Measurements from ENCODE around the gene VLDLR.

DNA sequence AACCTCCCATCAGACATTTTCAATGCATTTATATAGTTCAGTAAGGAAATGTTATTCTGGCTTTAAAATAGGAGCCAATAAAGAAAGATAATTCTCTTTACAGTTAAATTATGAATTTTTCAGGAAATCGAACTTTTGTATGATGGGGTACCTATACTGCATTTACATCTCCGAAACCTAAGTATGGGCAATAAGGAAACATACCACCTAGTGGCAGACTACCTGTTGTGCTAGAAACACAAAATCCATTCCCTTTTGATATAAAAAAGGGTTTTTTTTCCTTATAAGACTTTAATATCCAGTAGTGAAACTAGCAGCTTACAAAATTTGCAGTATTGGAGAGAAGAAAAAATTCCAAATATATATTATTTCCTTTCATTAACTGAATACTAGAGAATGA lies 21.3 kb upstream of the VLDLR start:
- TF ChIP-seq, protein P1, sequence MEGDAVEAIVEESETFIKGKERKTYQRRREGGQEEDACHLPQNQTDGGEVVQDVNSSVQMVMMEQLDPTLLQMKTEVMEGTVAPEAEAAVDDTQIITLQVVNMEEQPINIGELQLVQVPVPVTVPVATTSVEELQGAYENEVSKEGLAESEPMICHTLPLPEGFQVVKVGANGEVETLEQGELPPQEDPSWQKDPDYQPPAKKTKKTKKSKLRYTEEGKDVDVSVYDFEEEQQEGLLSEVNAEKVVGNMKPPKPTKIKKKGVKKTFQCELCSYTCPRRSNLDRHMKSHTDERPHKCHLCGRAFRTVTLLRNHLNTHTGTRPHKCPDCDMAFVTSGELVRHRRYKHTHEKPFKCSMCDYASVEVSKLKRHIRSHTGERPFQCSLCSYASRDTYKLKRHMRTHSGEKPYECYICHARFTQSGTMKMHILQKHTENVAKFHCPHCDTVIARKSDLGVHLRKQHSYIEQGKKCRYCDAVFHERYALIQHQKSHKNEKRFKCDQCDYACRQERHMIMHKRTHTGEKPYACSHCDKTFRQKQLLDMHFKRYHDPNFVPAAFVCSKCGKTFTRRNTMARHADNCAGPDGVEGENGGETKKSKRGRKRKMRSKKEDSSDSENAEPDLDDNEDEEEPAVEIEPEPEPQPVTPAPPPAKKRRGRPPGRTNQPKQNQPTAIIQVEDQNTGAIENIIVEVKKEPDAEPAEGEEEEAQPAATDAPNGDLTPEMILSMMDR (IDR thresholded peaks at IDR 0.05; ENCODE audit: poor library complexity), result peak; percentile 6
- no peak for TF ChIP-seq EZH2 (IDR thresholded peaks at IDR 0.05; ENCODE audit: borderline replicate concordance)

All from hepatocyte (in vitro differentiated cells).